RCC 7860 (cell line): Measurements from ENCODE around the gene LRRTM1.

Experiments
- DNase-seq: peaks from one replicate; pipeline ENCODE4 v3.0.0-alpha.2; 2015; ENCODE audit warnings: low spot score
- FAIRE-seq: peaks from 2 replicates; lab custom pipeline; 2012; peaks lifted over from hg19 to GRCh38; lab: Jason Lieb, UNC

Gene LRRTM1, protein sequence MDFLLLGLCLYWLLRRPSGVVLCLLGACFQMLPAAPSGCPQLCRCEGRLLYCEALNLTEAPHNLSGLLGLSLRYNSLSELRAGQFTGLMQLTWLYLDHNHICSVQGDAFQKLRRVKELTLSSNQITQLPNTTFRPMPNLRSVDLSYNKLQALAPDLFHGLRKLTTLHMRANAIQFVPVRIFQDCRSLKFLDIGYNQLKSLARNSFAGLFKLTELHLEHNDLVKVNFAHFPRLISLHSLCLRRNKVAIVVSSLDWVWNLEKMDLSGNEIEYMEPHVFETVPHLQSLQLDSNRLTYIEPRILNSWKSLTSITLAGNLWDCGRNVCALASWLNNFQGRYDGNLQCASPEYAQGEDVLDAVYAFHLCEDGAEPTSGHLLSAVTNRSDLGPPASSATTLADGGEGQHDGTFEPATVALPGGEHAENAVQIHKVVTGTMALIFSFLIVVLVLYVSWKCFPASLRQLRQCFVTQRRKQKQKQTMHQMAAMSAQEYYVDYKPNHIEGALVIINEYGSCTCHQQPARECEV

DNA sequence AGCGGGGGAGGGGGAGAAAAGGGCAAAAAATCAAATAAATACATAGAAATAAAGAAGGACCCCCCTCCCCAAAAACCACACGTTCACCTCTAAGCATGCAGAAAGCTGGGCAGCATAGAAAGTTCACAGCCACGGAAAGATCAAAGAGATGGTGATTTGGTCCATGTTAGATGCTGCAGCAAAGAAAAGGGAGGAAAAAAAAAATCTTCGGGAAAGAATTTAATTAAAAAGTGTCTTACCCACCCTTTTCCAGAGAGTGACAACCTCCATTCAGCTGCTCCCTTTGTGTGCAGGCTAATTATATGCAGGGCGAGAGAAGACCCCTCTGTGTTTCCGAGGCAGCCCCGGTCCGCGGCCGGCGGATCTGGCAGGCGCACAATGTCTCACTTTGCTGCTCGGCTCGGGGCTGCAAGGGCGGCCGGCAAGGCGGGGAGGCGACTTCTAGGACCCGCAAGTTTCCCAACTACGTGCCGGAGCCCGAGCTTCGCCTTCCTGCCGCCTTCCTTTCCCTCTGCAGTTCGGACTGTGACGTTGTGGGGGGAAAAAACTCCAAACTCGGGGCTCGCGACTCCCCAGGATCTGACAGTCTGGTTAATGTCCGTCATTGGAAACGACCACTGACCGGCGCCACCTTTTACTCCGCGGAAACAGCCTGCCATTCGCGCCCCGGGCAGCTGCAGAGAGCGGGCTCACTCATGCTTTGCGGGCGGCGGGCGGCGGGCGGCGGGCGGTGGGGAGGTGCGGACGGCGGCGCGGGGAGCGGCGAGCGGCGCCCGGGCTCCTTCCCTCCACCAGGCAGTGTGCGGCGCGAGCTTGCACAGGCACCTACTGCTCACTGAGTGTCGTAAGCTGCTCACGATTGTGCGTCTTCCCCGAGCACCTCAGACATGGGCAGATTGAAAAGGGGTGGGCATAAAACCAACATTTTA, at the start of gene LRRTM1:
LRRTM1 (minus strand) TSS at position 844 of the 929 bp plus-strand sequence. CDS start 933 bp downstream, outside the sequence.
- DNase-seq: no peak
- FAIRE-seq: no peak

DNA sequence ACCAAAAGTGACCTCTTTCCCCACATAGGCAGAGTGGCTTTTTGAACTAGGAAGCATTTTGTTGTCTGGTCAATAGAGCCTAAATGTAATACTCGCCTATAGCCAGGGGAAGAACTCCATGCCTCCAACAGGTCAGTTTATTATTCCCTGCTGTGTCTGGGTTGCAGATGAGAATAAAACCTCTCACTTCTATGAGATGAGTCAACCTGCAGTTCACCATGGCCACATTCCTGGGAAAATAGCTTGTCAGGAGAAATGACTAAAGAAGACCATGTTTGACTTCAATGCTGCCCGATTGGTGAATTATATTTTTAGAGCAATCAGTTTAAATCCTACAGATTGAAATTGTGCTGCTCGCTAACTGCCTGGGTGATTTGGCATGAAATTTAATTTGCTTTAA, 46.7 kb upstream of the LRRTM1 start:
- FAIRE-seq (no peak), DNase-seq (no peak)

DNA sequence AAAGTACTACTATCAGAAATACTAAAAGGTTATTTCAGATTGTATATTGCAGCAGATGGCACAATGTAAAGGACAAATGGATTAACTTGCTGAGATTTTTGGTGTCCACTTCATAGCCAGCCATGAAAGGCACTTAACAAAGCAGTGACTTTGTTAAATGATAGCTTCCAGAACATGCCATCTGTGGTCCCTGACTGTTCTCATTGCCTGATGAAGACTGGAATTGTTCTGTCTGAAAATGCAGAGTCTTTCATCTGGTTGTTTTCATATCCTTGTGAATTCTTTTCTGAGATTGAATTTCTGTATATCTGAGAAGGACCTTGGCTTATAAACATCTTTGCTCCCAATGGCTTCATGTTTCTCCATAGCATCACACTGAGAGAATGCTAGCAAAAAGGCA, 44.4 kb upstream of the LRRTM1 start:
- FAIRE-seq: no peak
- no peak for DNase-seq

DNA sequence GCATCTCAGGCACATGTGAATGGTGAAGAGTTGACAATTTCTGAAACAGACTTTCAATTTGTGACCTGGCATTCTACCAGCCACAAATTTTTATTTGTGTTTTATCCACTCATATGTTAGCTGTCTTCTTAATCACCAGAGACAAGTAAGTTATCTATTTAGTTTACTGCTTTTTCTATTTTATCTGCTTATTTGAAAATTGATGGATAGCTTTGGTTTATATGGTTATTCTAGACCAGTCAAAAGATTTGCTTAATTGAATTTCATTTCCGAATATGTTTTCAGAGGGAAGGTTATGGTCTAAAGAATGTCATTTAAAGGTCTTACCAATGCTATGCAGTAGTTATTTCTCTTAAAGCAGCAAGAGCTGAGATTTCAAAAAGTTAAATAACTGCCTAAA, 43.5 kb upstream of the LRRTM1 start:
- DNase-seq (no peak), FAIRE-seq (no peak)

DNA sequence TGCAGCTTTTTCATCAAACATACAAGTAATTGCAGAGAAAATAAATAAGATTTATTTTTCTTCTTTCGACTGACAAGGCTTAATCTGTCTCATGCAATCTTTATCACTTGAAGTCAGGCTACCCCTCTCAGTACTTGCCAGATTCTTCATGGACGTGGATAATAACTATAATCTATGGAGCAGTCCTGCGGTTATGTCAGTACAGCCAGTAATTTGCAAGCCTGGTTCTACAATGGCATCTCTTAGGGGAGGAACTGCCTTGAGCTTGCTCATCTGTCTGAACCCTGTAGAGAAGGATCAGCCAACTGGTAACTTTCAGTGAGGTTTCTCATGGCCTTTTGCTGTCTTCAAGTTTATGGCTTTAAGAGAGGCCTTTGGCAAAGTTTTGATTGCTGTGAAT, 35.5 kb upstream of the LRRTM1 start:
- FAIRE-seq (no peak), DNase-seq (no peak)

DNA sequence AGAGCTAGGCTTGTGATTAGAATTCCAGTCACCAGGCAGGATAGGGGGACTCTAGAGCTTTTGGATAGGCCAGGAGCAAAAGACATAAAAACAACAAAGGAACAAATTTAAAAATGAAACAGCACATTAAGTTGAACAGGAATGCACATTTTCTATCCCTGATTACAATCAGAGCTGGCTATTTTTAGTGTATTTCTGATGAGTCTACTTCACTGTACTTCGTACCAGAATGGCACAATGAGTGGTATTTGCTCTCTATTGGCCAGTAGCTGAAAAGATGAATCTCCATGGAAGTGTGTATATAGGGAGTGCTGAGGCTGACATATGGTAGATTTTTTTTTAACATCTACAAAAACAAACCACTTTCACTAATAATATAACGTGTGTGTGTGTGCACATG, 34.2 kb upstream of the LRRTM1 start:
- no peak for DNase-seq
- no peak for FAIRE-seq

DNA sequence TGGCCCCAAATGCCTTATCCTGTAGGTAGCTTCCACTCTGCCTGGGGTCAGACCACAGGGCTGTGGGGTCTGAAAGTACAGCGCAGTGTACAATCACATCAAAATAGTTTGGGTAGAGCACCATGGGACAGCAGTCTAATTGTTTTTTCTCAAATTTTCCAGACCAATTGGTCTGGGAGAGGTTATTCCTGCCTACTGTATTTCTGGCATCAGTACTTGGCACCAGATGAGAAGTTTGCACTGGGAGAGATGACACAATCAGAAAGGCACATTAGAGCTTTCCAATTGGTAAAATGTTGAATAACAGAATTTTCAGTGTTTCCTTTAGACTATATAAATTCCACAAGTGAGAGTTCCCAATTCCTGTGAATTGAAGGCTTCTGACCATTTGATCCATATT, 30.9 kb upstream of the LRRTM1 start:
- FAIRE-seq: no peak
- no peak for DNase-seq

DNA sequence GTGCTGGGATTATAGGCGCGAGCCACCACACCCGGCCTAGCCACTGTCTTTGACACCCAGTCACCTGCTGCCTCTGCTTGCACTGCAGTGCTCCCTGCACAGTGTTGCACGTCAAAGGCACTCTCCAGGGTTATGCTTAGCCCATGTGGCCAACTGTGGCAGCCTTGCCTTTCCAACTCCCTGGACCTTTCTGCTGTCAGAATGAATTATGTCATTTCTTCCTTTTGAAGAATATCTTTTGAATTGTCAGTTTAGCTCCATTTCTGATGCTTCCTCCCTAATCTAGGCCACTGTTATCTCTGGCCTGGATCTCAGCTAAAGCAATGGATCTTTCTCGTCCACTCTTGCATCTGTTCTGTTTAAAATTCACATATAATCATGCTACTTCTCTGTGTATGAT, 29.3 kb upstream of the LRRTM1 start:
- DNase-seq: no peak
- FAIRE-seq: no peak

DNA sequence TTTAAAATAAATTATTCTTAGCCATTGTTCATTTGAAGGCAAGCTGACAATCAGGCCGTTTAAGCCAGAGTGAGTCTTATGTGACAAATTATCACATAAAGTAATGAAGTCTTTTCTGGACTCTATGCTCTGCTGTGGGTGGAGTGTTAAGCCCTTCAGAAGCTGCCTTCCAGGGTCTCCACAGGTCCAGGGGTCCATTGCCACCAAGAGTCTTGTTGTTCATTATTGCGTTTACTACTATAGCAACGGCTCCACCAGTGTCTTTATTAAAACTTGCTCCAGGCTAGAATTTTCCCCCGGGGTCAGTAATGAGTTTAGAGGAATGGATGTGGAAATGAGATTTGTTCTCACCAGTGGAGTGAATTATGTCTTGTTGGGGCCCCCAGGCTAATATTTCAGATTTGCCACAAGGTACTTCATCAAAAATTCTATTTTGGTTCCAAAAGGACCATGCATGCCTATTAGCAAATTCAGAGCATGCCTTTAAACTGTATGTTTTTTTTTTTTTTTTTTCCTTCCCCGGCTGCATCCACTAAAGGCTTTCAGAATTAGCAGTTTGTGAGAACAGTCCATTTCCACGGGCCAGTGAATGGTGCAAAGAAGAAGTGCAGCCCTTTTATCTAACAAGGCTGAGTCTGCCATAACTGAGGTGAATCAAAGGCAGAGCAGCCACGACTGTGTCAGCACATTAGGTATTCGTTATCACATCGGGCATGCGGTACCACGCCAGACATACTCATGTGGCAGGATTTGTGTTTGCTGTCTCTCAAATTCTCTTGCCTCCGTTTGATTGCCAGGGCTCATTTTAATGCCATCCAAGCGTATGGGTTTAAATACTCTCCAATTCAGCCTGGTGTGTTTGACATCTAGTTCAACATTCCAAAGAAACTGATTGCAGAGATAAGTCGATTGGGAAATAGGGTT, 26.2 kb upstream of the LRRTM1 start:
- FAIRE-seq: no peak
- no peak for DNase-seq

DNA sequence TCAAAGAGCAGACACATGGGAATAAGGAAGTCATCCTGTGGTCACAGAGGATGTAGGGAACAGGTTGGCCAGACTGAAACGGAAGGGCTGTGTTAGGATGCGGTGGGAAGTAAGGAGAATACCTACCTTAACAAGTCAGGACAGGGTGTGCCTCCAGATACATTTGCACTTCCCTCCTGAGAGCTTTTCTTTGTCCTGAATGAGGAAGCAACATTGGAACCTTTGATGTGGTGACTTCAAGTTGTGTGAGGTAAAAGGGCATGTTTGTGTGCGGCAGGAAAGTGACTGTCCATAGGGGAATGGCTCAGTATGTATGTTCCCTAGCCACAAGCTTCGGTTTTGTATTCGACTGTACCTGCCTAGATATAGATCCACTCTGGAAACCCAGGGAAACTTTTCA, 24.9 kb upstream of the LRRTM1 start:
- no peak for DNase-seq
- FAIRE-seq: no peak

DNA sequence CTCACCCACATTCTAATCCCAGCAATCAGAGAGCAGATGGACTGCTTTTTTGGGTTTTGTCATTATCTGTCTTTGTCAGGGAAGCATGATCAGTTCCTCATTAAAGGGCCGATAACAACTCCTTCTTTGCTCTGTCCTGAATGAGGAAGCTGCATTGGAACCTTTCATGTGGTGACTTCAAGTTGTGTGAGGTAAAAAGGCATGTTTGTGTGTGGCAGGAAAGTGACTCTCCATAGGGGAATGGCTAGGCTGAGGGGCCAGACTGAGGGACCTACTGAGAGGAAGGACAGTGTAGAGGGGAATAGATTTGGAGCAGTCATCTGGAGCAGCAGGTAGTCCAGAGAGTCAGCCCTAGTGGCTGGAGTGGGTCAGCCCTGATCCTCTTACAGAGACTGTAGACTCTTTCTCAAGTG, 23.6 kb upstream of the LRRTM1 start:
- DNase-seq (no peak), FAIRE-seq (no peak)

DNA sequence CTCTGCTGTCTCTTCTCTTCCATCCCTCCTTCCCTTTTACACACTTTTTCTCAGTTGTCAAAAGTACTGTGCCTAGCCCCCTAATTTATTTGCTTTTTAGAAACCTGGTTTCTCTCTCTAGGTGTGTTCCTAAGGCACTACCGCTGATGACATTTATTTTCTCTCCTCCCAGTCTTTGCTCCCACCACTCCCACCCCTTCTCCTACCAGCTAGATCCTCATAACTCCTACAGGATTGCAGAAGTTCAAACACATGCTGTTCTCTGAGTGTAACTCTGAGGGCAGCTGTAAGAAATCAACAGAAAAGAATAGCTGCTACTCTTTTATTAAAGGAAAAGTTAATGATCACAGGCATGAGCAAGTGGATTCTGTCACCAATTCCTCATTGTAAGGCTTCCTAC, 22.3 kb upstream of the LRRTM1 start:
- no peak for DNase-seq
- FAIRE-seq: no peak

DNA sequence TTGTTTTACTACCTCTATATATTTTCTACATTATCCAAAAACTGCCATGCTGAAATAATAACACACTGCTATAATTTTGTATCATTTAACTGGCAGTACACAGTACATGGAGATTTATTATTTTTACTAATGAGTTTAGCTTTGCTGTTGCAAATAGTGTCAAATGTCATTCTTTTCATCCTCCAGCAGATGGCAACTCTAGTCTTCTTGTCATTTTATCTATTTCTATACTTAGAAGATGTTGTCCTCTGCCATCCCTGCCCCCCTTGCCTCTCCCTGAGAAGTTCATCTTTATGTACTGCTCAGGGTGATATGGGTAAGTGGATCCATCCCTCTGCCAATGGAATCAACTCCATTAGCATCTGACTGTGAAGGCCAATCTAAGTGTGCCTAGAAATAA, 21.7 kb upstream of the LRRTM1 start:
- FAIRE-seq (no peak), DNase-seq (peak; percentile 29)

DNA sequence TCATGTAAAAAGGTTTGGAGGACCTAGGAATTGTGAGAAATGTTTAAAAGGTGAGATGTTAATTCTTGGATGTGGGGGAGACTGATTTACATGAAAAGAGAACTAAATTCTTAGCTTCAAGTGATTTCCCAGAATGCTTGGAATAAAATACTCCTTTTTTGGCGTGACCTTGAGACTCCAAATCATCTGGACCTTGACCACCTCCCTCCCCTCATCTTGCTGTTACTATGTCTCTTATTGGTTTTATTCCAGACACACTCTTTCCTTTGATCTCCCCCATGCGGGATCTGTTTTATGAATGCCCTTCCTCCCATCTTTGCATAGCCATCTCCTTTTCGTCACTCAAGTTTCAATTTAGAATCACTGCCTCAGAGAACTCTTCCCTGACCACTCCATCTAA, 20.0 kb upstream of the LRRTM1 start:
- no peak for FAIRE-seq

DNA sequence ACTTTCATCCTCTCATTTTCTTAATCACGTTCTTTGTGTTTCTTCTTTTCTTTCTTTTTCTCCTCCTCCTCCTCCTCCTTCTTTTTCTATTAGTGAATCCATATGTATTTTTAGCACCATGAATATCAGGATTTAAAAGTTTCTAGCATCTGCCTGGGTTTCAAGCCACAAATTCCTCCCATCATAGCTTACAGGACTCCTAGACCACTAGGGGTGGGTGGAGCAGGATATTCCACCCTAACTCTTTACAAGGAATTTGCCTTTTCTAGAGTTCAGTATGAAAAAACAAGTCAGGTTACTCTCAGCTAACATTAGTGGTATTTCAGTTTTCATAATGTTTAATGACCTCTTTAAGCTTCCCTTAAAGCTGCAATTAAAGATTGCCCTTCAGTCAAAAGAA, 19.1 kb upstream of the LRRTM1 start:
- no peak for DNase-seq
- FAIRE-seq: no peak

More for the DNA sequence above, 20.0 kb upstream of the LRRTM1 start:
- no peak for DNase-seq

DNA sequence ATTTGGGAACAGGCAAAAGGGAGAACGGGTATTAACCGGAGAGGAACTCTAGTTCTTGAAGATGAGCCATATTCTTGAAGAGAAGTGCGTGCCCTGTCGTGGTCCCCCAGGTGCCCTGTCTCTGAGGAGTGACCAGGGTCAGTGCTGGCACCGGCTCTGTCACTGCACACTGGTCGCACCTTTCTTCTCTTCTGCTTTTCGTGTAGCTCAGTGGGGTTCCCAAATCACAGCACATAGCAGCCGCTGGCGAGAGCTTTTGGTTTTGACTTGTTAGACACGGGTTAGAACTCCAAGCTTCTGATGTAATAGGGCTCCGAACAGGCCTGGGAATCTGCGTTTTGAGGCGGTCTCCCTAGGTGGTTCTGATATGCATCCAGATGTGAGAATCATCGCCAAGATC, 18.4 kb upstream of the LRRTM1 start:
- DNase-seq (no peak), FAIRE-seq (no peak)

DNA sequence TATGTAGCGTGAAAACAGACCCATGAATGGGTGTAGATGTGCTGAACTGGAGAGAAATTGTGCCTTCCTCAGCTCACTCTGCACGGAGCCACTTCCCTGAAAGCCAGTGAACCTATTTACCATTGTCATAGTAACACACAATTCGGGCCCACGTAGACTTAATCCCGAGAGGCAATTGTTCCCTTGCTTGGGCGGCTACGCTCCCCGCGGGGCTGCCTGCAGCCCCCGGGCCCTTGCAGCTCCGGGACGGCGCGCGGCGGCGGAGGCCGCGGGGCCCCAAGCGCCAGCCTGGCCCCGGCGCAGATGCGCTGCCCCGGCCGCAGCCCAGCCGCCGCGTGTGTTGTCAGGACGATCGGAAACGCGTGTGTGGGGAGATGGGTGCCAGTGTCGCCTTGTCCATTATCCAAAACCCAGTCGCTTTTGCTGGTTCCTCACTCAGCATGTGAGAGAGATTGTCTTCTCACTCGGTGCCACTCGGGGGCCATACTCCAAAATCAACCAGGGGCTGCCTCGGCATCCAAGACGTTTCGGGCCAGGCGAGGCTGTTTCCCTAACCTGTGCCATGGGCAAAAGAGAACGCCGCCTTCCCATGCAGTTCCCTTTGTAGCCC, 17.9 kb upstream of the LRRTM1 start:
- FAIRE-seq (no peak), DNase-seq (no peak)

DNA sequence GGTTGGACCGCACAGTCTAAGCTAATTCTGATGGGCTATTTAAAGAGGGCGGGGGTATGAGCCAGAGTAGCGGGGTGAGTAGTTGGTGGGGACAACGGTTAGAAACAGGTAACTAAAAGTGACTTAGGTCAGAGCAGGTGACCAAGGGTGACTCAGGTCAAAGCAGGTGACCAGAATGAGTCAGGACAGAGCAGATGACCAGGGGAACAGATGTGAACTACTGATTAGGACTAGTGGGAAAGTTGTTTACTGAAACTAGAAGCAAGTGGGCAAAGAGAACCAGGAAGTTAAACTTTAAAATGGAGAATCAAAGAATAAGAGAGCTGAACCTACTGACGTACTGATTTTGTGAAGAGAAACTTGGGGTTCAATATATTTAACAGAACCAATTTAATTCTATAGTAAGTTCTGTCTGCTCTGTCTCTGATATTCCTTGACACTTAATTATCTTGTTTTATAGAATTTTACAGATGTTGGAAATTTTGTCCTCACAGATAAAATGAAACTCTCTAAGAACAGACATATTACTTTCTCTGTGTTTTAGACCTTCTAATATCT, 7.8 kb upstream of the LRRTM1 start:
- DNase-seq: no peak
- FAIRE-seq: no peak

DNA sequence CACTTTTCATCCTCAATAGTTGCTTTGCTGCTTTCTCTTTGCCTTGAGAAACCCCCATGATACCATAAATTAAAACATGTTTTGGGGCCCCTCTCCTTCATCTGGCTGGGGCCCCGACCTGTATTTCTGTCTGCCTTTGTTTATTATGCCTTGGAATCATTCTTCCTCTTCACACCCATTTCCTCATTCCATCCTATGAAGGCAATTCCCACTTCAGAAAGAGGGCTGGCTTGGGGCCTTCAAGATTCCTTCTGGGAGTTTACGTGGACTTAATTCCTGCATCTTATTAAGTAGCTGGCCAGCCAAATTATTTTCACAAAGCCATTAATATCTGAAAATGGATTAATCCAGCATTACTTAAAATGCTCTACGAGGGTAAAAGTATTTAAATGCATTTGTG, 6.8 kb upstream of the LRRTM1 start:
- FAIRE-seq (no peak), DNase-seq (no peak)
